22Rv1 (cell line): ENCODE data around the gene BCAP31.

ENCODE experiments used
- CTCF ChIP-seq: fragments of 450-650 bp; IDR thresholded peaks from 2 replicates; pipeline ENCODE4 v1.5.1; 2017; ENCODE audit warnings: mild to moderate bottlenecking
- ZFX ChIP-seq: fragments of 450-650 bp; IDR thresholded peaks from 2 replicates; pipeline ENCODE4 v1.6.1; 2017; ENCODE audit warnings: antibody characterized with exemption, borderline replicate concordance

- TF ChIP-seq CTCF = no peak
- TF ChIP-seq ZFX = no peak
These were observed 21.2 kb downstream of the BCAP31 start for GRCh38 chrX:153703036-153703370.
